ENCODE data around the gene TRRAP.

The TRRAP gene

DNA sequence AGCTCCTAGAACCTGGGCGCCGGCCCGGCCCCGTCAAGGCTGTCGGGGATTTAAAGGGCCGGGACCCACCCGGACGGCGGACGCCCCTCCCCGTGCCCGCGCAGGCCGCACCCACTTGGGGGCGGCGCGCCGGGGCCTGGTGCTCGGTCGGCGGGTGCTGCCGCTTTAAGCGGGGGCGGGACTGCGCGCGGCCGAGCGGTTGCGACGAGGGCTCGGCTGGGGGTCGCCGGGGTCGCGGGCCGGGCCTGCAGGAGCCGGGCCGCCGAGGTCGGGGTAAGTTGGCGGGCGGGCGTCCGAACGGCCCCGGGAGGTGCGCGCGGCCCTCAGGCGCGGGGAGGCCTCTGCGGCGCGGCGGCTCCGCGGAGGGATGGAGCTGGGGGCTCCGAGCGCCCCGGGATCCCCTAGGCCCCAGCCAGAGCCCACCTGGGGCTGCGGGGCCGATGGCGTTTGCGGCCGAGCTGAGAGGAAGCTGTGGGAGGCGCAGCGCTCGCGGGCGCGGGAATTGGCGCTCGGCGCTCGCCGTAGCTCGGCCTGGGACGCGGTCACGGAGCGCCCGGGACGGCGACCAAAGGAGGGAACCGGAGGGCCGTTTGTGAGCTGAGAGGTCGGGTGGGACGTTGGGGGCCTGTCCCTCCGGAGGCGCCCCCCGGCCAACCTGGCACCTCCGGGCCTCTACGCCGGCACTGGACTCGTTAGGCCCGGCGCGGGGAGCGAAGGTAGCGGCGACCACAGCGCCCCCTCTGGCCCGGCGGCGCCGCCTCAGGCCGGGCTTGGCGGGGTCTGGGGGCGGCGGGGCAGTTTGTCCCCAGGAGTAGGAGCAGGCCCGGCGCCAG is at the start of gene TRRAP:
Gene TRRAP, plus strand, starts transcription at position 168 of the 833 bp plus-strand sequence. CDS start 2,619 bp downstream, outside the sequence.
- TF ChIP-seq, protein P1, sequence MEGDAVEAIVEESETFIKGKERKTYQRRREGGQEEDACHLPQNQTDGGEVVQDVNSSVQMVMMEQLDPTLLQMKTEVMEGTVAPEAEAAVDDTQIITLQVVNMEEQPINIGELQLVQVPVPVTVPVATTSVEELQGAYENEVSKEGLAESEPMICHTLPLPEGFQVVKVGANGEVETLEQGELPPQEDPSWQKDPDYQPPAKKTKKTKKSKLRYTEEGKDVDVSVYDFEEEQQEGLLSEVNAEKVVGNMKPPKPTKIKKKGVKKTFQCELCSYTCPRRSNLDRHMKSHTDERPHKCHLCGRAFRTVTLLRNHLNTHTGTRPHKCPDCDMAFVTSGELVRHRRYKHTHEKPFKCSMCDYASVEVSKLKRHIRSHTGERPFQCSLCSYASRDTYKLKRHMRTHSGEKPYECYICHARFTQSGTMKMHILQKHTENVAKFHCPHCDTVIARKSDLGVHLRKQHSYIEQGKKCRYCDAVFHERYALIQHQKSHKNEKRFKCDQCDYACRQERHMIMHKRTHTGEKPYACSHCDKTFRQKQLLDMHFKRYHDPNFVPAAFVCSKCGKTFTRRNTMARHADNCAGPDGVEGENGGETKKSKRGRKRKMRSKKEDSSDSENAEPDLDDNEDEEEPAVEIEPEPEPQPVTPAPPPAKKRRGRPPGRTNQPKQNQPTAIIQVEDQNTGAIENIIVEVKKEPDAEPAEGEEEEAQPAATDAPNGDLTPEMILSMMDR (IDR thresholded peaks at IDR 0.05), result peak; percentile 96
- H3K4me1 Mint-ChIP-seq, result peaks cover 26% of the 10 kb centered on the region
- peaks cover 19% of the 10 kb centered on the region for H3K36me3 Mint-ChIP-seq (ENCODE audit: low read depth)
- peak; percentile 84 for DNase-seq
- H3K27me3 Mint-ChIP-seq (ENCODE audit: low read depth, poor library complexity), result peaks cover 5% of the 10 kb centered on the region
- H3K9me3 Mint-ChIP-seq, result no peaks in the 10 kb centered on the region
- no peak within 1 kb of the TSS for H3K27ac Mint-ChIP-seq
- H3K4me3 Mint-ChIP-seq, result peak within 1 kb of the TSS; percentile 94

DNA sequence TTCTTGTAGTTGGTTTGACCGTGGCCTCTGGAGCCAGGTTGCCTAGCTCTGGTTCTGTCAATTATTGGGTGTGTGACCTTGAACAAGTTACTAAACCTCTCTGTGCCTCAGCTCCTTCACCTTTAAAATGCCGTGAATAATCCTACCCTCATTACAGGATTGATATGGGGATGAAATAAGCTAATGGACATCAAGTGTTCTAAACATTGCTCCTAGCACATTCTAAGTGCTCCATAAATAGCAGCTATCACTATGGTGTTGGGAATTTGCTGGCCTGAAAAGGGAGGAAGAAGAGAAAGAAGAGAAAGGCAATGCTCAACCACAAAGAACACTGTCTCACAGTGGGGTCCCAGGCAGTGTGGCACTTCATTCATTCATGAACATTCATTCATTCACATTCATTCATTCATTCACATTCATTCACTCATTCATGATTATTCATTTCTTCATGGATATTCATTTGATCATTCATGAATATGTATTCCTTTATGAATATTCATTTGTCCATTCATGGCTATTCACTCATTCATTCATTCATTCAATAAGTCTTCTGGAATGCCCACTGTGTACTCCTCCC is 47.3 kb upstream of the TRRAP start:
- Mint-ChIP-seq H3K4me1 (no peaks in the 10 kb centered on the region), H3K36me3 (ENCODE audit: low read depth) (no peaks in the 10 kb centered on the region), H3K27me3 (ENCODE audit: low read depth, poor library complexity) (peaks cover 24% of the 10 kb centered on the region), H3K4me3 (no peak overlapping the region), H3K27ac (no peak overlapping the region), H3K9me3 (no peaks in the 10 kb centered on the region)
- no peak for DNase-seq
- TF ChIP-seq, protein P1 (IDR thresholded peaks at IDR 0.05), result no peak

DNA sequence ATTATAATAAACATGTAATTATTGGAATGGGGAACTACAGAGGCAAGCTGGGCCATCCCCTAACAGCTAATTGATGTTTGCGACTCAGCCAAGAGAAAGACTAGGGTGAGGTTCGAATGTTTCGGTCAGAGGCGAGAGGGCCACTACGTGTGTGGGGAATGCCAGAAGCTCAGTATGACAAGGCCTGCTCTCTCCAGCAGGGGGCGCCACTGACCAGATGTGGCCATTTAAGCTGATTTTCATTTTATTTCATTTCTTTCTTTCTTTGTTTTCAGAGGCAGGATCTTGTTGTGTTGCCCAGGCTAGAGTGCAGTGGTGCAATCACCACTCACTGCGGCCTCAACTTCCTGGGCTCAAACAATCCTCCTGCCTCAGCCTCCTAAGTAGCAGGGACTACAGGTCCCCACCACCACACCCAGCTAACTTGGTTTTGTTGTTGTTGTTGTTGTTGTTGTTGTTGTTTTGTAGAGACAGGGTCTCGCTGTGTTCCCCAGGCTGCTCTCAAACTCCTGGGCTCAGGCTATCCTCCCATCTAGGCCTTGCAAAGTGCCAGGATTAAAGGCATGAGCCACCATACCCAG is 46.6 kb upstream of the TRRAP start:
- no peaks in the 10 kb centered on the region for H3K36me3 Mint-ChIP-seq (ENCODE audit: low read depth)
- H3K9me3 Mint-ChIP-seq, result no peaks in the 10 kb centered on the region
- DNase-seq, result peak; percentile 30

DNA sequence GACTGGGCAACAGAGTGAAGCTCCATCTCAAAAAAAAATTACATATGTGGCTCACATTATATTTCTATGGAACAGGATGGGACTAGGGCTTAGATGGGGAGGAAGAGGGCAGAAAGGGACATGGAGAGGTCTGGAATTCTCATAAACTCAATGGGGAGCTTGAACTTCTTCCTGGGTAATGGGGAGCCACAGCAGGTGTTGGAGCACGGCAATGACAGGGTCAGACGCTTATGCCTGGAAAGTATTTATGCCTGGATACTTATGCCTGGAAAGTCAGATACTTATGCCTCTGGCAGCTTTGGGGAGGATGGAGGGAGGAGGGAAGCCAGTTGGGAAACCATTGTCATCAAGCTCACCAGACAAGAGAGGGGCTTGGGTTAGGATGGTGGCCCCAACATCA is 45.3 kb upstream of the TRRAP start:
- Mint-ChIP-seq H3K9me3 (no peaks in the 10 kb centered on the region), H3K4me1 (peaks cover 14% of the 10 kb centered on the region), H3K27ac (no peak overlapping the region), H3K27me3 (ENCODE audit: low read depth, poor library complexity) (peaks cover 20% of the 10 kb centered on the region), H3K4me3 (no peak overlapping the region), H3K36me3 (ENCODE audit: low read depth) (no peaks in the 10 kb centered on the region)
- TF ChIP-seq, protein P1 (IDR thresholded peaks at IDR 0.05), result no peak
- DNase-seq, result no peak

More for the DNA sequence above, 46.6 kb upstream of the TRRAP start:
- peaks cover 3% of the 10 kb centered on the region for H3K4me1 Mint-ChIP-seq
- TF ChIP-seq, protein P1 (IDR thresholded peaks at IDR 0.05), result peak; percentile 49
- peaks cover 24% of the 10 kb centered on the region for H3K27me3 Mint-ChIP-seq (ENCODE audit: low read depth, poor library complexity)
- no peak overlapping the region for H3K4me3 Mint-ChIP-seq
- no peak overlapping the region for H3K27ac Mint-ChIP-seq

DNA sequence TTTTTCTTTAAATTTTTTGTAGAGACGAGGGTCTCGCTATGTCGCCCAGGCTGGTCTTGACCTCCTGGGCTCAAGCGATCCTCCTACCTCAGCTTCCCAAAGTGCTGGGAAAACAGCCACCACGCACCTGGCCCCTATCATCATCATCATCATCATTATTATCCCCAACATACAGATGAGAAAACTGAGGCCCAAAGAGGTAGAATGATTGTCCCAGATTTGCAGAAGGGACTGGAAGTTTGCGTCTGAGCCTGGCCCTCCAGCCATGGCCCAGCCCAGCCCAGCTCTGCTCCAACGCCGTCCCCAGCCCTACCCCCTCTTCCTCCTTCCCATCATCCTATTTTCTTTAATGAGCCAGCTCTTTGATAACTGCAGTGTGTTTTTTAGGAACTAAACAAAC is 43.4 kb upstream of the TRRAP start:
- H3K36me3 Mint-ChIP-seq (ENCODE audit: low read depth), result no peaks in the 10 kb centered on the region
- H3K9me3 Mint-ChIP-seq, result no peaks in the 10 kb centered on the region
- peaks cover 16% of the 10 kb centered on the region for H3K27me3 Mint-ChIP-seq (ENCODE audit: low read depth, poor library complexity)
- no peak for DNase-seq
- peaks cover 21% of the 10 kb centered on the region for H3K4me1 Mint-ChIP-seq
- TF ChIP-seq, protein P1 (IDR thresholded peaks at IDR 0.05), result no peak
- H3K4me3 Mint-ChIP-seq, result no peak overlapping the region
- no peak overlapping the region for H3K27ac Mint-ChIP-seq
